HG02623 (cell line): ENCODE data around the gene RIN1.

Source experiments
- ATAC-seq: cut with Tn5 transposase; IDR thresholded peaks from one replicate; pipeline ENCODE4 v1.9.1; 2021; ENCODE audit warnings: moderate library complexity; ENCODE audit not compliant: unreplicated experiment

Gene RIN1

GRCh38 chr11:66302656-66303055 lies 33.6 kb downstream of the RIN1 start:
- ATAC-seq = no peak

- no peak for ATAC-seq
Measured at GRCh38 chr11:66299186-66299585, 37.0 kb downstream of the RIN1 start.

DNA sequence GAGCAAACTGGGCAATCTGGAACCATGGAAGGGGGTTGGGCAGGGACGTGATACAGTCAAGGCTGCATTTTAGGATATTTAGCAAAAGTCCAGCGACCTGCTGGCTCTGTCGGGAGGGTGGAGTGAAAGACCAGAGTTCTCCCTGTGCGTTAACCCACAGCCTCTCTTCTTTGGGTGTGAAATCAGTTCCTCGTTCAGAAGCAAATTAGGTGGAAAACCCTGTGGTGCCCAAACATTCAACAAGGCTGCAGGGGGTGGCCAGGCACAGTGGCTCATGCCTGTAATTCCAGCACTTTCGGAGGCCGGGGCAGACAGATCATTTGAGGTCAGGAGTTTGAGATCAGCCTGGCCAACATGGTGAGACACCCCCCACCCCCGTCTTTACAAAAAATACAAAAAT lies 38.6 kb downstream of the RIN1 start:
- no peak for ATAC-seq

DNA sequence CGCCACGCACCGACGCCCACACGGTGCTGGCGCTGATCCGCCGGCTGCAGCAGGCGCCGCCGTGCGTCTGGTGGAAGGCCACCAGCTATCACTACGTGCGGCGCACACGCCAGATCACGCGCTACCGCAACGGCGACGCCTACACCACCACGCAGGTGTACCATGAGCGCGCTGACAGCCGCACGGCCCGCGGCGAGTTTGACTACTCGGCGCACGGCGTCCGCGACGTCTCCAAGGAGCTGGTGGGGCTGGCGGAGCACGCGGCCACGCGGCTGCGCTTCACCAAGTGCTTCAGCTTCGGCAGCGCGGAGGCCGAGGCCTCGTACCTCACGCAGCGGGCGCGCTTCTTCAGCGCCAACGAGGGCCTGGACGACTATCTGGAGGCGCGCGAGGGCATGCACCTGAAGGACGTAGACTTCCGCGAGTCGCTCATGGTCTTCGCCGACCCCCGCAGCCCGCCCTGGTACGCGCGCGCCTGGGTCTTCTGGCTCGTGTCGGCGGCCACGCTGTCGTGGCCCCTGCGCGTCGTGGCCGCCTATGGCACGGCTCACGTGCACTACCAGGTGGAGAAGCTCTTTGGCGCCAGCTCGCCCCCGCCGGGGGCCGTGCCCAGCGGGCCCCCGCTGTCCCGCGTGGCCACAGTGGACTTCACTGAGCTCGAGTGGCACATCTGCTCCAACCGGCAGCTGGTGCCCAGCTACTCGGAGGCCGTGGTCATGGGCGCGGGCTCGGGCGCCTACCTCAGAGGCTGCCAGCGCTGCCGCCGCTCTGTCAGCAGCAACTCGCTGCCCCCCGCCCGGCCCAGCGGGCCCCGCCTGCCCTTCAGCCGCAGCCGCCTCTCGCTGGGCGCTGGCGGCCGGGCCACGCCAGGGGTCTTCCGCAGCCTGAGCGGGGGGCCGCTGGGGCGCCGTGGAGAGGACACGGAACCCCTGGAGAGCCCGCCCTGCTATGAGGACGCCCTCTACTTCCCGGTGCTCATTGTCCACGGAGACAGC lies 41.3 kb downstream of the RIN1 start:
- no peak for ATAC-seq

DNA sequence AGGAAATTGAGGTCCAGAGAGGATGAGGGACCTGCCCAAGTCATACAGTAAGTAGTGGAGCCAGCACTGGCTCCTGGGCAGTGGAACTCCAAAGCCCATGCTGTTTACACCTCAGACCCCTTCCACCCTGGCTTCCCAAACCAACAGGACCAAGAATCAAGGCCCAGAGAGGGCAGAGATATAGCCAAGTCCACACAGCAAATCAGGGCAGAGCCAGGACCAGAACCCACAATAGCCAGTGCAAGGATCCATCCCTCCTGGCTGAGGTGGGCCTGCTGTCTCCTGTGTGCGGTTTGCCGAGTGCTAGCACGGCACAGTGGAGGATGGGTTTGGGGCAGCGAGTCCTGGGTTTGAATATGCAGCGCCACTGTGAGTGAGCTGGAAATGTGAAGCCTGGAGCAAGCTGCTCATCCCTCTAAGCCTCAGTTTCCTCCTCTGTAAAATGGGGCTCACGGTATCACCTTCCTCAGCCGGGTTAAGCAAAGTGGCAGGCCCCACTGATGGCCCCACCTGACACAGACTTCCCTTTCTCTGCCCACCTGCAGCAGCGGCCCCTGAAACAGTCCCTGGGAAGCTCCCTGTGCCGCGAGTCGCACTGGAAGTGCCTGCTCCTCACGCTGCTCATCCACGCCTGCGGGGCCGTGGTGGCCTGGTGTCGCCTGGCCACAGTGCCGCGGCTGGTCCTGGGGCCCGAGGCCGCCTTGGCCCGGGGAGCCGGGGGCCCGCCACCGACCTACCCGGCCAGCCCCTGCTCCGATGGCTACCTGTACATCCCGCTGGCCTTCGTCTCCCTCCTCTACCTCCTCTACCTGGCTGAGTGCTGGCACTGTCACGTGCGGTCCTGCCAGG lies 42.2 kb downstream of the RIN1 start:
- ATAC-seq = no peak

DNA sequence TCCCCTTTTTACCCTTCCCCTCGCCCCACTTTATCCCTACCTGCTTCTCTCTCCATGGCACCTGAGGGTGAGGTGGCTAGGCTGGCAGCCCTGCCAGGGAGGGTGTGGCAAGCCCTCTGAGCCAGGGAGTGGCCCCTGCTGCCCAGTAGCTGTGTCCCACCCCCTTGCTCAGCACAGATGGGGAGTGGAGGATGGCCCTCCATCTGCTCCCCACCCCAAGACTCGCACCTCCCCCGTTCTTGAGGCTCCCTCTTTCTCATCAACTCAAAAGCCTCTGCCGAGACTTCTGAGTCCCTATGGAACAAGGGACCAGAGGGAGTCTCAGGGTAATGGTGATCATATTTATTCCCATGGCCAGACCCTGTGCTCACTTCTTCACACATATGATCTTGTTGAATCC lies 42.9 kb downstream of the RIN1 start:
- ATAC-seq = no peak

- no peak for ATAC-seq
Measured at GRCh38 chr11:66292543-66293332, 43.5 kb downstream of the RIN1 start.

GRCh38 chr11:66291706-66292542 lies 44.3 kb downstream of the RIN1 start, which contains the start of gene TMEM151A:
Gene TMEM151A (plus strand): TSS chr11:66291894. CDS start chr11:66292014, 120 bp downstream.
- ATAC-seq = no peak

GRCh38 chr11:66291303-66291705 lies 44.9 kb downstream of the RIN1 start:
- no peak for ATAC-seq

- ATAC-seq = no peak
Measured at GRCh38 chr11:66290330-66290621, 46.0 kb downstream of the RIN1 start.

GRCh38 chr11:66289548-66290329 lies 46.5 kb downstream of the RIN1 start:
- ATAC-seq = peak; percentile 28

- ATAC-seq = peak; percentile 89
Measured at GRCh38 chr11:66288671-66289547, 47.3 kb downstream of the RIN1 start, which contains the start of gene YIF1A. Gene YIF1A (minus strand): TSS chr11:66289143. CDS start chr11:66288985, 158 bp downstream.

GRCh38 chr11:66287889-66288670 lies 48.2 kb downstream of the RIN1 start:
- no peak for ATAC-seq

DNA sequence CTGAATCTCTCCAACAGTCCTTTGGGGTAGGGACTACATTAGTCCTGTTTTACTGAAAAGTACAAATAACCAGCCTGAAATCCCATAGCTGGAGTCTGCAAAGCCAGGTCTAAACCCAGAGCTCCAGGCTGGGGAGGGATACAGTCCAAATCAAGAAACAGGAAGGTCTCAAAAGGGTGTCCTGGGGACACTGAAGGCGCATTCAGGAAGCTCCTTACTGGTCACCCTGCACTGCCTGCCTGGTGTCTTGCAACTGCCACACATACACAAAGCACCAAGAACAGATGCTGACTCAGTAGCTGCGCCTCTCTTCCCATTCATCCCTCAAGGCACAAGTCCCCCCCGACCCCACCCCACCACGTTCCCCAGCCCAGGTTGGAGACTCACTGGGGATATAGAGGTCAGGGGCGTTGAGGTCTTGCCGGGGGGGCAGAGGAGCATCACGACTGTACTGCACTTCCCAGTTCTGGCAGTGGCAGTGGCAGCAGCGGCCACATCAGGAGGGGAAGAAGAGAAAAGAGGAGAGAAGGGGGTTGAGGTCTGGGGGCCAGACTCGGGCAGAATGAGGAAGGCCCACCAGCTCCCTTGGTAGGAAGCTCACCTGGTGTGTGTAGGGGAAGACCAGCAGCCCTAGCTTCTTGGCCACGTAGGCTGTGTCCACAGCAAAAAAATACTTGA lies 48.9 kb downstream of the RIN1 start:
- no peak for ATAC-seq

GRCh38 chr11:66286699-66287098 lies 49.5 kb downstream of the RIN1 start:
- ATAC-seq = no peak

- ATAC-seq = no peak
Measured at GRCh38 chr11:66285250-66285947, 50.8 kb downstream of the RIN1 start.
